Activated naive CD4-positive, alpha-beta T cell treated with anti-CD3 and anti-CD28 coated beads, Interleukin-2, amount 50 U/mL, for 24 hours (primary cell): ENCODE data around the gene COL28A1.

Source experiments
- H3K27ac Mint-ChIP-seq: one replicate; pipeline ENCODE4 v1.8.0; 2021; ENCODE audit warnings: mild to moderate bottlenecking, mixed read lengths
- H3K27me3 Mint-ChIP-seq: one replicate; pipeline ENCODE4 v1.8.0; 2021; ENCODE audit warnings: mixed read lengths
- H3K36me3 Mint-ChIP-seq: one replicate; pipeline ENCODE4 v1.8.0; 2021; ENCODE audit warnings: mixed read lengths
- H3K4me1 Mint-ChIP-seq: one replicate; pipeline ENCODE4 v1.8.0; 2021; ENCODE audit warnings: mixed read lengths
- H3K4me3 Mint-ChIP-seq: one replicate; pipeline ENCODE4 v1.8.0; 2021; ENCODE audit warnings: mild to moderate bottlenecking, mixed read lengths
- H3K9me3 Mint-ChIP-seq: one replicate; pipeline ENCODE4 v1.8.0; 2021; ENCODE audit warnings: mixed read lengths

The COL28A1 gene

GRCh38 chr7:7333610-7334009 is 202.1 kb downstream of the COL28A1 start:
- Mint-ChIP-seq H3K27me3 (peaks cover 1% of the 10 kb centered on the region), H3K4me1 (peaks cover 5% of the 10 kb centered on the region), H3K4me3 (no peak overlapping the region), H3K9me3 (peaks cover 7% of the 10 kb centered on the region), H3K27ac (no peak overlapping the region), H3K36me3 (peaks cover 1% of the 10 kb centered on the region)

DNA sequence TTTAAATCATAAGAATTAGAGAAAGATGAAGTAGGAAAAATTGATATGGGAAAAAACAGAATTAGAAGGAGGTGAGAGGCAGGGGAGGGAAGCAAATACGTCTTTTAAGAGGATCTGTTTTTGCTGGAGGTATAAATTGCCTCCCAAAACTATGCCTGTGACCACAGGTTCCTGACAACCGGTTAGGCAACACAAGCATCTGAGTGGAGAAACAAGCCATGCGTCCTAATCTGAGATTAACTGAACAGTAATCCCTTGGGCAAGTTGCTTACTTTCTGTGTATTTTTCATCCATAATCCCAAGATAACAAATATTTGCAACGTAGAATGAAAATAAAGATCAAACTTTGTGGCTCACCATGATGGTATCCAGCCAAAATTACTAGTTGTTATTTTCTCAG is 204.2 kb downstream of the COL28A1 start:
- H3K27ac Mint-ChIP-seq = no peak overlapping the region
- no peaks in the 10 kb centered on the region for H3K9me3 Mint-ChIP-seq
- H3K36me3 Mint-ChIP-seq = no peaks in the 10 kb centered on the region
- peaks cover 5% of the 10 kb centered on the region for H3K4me1 Mint-ChIP-seq
- H3K4me3 Mint-ChIP-seq = no peak overlapping the region
- peaks cover 1% of the 10 kb centered on the region for H3K27me3 Mint-ChIP-seq

GRCh38 chr7:7330997-7331396 is 204.7 kb downstream of the COL28A1 start:
- Mint-ChIP-seq H3K4me3 (no peak overlapping the region), H3K27me3 (peaks cover 1% of the 10 kb centered on the region), H3K9me3 (no peaks in the 10 kb centered on the region), H3K27ac (no peak overlapping the region), H3K36me3 (no peaks in the 10 kb centered on the region), H3K4me1 (peaks cover 5% of the 10 kb centered on the region)

DNA sequence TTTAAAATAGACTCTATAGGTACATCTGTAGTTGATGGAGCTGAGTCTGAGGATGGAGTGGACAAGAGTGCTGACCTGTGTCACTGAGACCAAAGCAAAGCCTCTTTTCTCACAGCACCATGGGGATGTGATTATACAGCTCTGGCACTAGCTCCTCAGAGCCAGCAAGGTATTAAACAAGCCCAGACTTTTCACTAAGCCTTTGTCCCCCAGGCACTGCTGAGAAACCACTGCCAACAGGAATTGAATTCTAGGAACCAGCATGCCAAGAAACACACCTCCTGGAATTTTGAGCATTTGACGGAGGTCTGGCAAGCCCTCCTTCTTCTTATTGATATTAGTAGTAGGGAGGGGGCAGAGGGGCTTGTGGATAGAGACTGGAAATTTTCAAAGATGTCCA is 206.3 kb downstream of the COL28A1 start:
- H3K4me1 Mint-ChIP-seq = no peaks in the 10 kb centered on the region
- peaks cover 1% of the 10 kb centered on the region for H3K27me3 Mint-ChIP-seq
- H3K36me3 Mint-ChIP-seq = no peaks in the 10 kb centered on the region
- no peaks in the 10 kb centered on the region for H3K9me3 Mint-ChIP-seq
- H3K27ac Mint-ChIP-seq = no peak overlapping the region
- no peak overlapping the region for H3K4me3 Mint-ChIP-seq

- Mint-ChIP-seq H3K4me3 (no peak overlapping the region), H3K27me3 (peaks cover 1% of the 10 kb centered on the region), H3K36me3 (no peaks in the 10 kb centered on the region), H3K27ac (no peak overlapping the region), H3K9me3 (no peaks in the 10 kb centered on the region), H3K4me1 (no peaks in the 10 kb centered on the region)
These were observed 208.2 kb downstream of the COL28A1 start for GRCh38 chr7:7327423-7327822.

GRCh38 chr7:7324698-7325097 is 211.0 kb downstream of the COL28A1 start:
- H3K36me3 Mint-ChIP-seq = no peaks in the 10 kb centered on the region
- H3K4me1 Mint-ChIP-seq = no peaks in the 10 kb centered on the region
- no peaks in the 10 kb centered on the region for H3K27me3 Mint-ChIP-seq
- H3K4me3 Mint-ChIP-seq = no peak overlapping the region
- H3K9me3 Mint-ChIP-seq = no peaks in the 10 kb centered on the region
- no peak overlapping the region for H3K27ac Mint-ChIP-seq

GRCh38 chr7:7323921-7324320 is 211.8 kb downstream of the COL28A1 start:
- Mint-ChIP-seq H3K36me3 (no peaks in the 10 kb centered on the region), H3K4me1 (no peaks in the 10 kb centered on the region), H3K4me3 (no peak overlapping the region), H3K9me3 (no peaks in the 10 kb centered on the region), H3K27ac (no peak overlapping the region), H3K27me3 (no peaks in the 10 kb centered on the region)

GRCh38 chr7:7323352-7323751 is 212.3 kb downstream of the COL28A1 start:
- Mint-ChIP-seq H3K9me3 (no peaks in the 10 kb centered on the region), H3K4me1 (no peaks in the 10 kb centered on the region), H3K4me3 (no peak overlapping the region), H3K36me3 (no peaks in the 10 kb centered on the region), H3K27me3 (no peaks in the 10 kb centered on the region), H3K27ac (no peak overlapping the region)

GRCh38 chr7:7321681-7322080 is 214.0 kb downstream of the COL28A1 start:
- Mint-ChIP-seq H3K9me3 (no peaks in the 10 kb centered on the region), H3K27me3 (no peaks in the 10 kb centered on the region), H3K4me3 (no peak overlapping the region), H3K36me3 (no peaks in the 10 kb centered on the region), H3K27ac (no peak overlapping the region), H3K4me1 (no peaks in the 10 kb centered on the region)

- Mint-ChIP-seq H3K4me3 (no peak overlapping the region), H3K9me3 (no peaks in the 10 kb centered on the region), H3K4me1 (no peaks in the 10 kb centered on the region), H3K27ac (no peak overlapping the region), H3K36me3 (no peaks in the 10 kb centered on the region), H3K27me3 (no peaks in the 10 kb centered on the region)
These were observed 217.1 kb downstream of the COL28A1 start for GRCh38 chr7:7318601-7319000.

GRCh38 chr7:7317850-7318249 is 217.8 kb downstream of the COL28A1 start:
- H3K27me3 Mint-ChIP-seq = no peaks in the 10 kb centered on the region
- no peak overlapping the region for H3K27ac Mint-ChIP-seq
- H3K36me3 Mint-ChIP-seq = no peaks in the 10 kb centered on the region

GRCh38 chr7:7315851-7316250 is 219.8 kb downstream of the COL28A1 start:
- Mint-ChIP-seq H3K36me3 (no peaks in the 10 kb centered on the region), H3K27ac (no peak overlapping the region), H3K4me1 (no peaks in the 10 kb centered on the region), H3K9me3 (no peaks in the 10 kb centered on the region), H3K27me3 (no peaks in the 10 kb centered on the region), H3K4me3 (no peak overlapping the region)

More at GRCh38 chr7:7317850-7318249, 217.8 kb downstream of the COL28A1 start:
- no peaks in the 10 kb centered on the region for H3K9me3 Mint-ChIP-seq
- no peak overlapping the region for H3K4me3 Mint-ChIP-seq
- no peaks in the 10 kb centered on the region for H3K4me1 Mint-ChIP-seq

GRCh38 chr7:7312323-7312722 is 223.3 kb downstream of the COL28A1 start:
- Mint-ChIP-seq H3K27ac (no peak overlapping the region), H3K4me1 (no peaks in the 10 kb centered on the region), H3K4me3 (no peak overlapping the region), H3K9me3 (no peaks in the 10 kb centered on the region), H3K27me3 (no peaks in the 10 kb centered on the region), H3K36me3 (no peaks in the 10 kb centered on the region)

- Mint-ChIP-seq H3K36me3 (no peaks in the 10 kb centered on the region), H3K4me1 (no peaks in the 10 kb centered on the region), H3K27ac (no peak overlapping the region), H3K4me3 (no peak overlapping the region), H3K27me3 (no peaks in the 10 kb centered on the region), H3K9me3 (no peaks in the 10 kb centered on the region)
These were observed 224.7 kb downstream of the COL28A1 start for GRCh38 chr7:7311001-7311400.

- Mint-ChIP-seq H3K36me3 (no peaks in the 10 kb centered on the region), H3K4me1 (no peaks in the 10 kb centered on the region), H3K9me3 (no peaks in the 10 kb centered on the region), H3K27me3 (no peaks in the 10 kb centered on the region), H3K27ac (no peak overlapping the region), H3K4me3 (no peak overlapping the region)
These were observed 226.5 kb downstream of the COL28A1 start for GRCh38 chr7:7309203-7309602.
